Nephron progenitor cell (in vitro differentiated cells): ENCODE measurements around the gene MRPL22.
"Not testable (repeated sequence)": the region's sequence is repeated elsewhere in the genome, so short reads cannot be mapped to it uniquely, and the experiment has no call there.

Experiments
- DNase-seq: peaks from one replicate; pipeline ENCODE4 v3.0.0; 2021
- H3K27ac Mint-ChIP-seq: 2 replicates; pipeline ENCODE4 v1.8.0; 2021; ENCODE audit warnings: mild to moderate bottlenecking, moderate library complexity, mixed read lengths
- H3K27me3 Mint-ChIP-seq: 2 replicates; pipeline ENCODE4 v1.8.0; 2021; ENCODE audit warnings: mild to moderate bottlenecking, low read depth, mixed read lengths; ENCODE audit not compliant: poor library complexity
- H3K36me3 Mint-ChIP-seq: 2 replicates; pipeline ENCODE4 v1.8.0; 2021; ENCODE audit warnings: low read depth, mixed read lengths
- H3K4me1 Mint-ChIP-seq: 2 replicates; pipeline ENCODE4 v1.8.0; 2021; ENCODE audit warnings: mixed read lengths
- H3K4me3 Mint-ChIP-seq: 2 replicates; pipeline ENCODE4 v1.8.0; 2021; ENCODE audit warnings: mild to moderate bottlenecking, moderate library complexity, mixed read lengths
- H3K9me3 Mint-ChIP-seq: 2 replicates; pipeline ENCODE4 v1.8.0; 2021; ENCODE audit warnings: mild to moderate bottlenecking, moderate library complexity, mixed read lengths
- TF ChIP-seq, protein P1 (sequence below): fragments of 200-600 bp; sonication (generic); IDR thresholded peaks from 2 replicates; pipeline ENCODE4 v1.5.0; 2021; ENCODE audit warnings: antibody characterized with exemption

MRPL22 gene

DNA sequence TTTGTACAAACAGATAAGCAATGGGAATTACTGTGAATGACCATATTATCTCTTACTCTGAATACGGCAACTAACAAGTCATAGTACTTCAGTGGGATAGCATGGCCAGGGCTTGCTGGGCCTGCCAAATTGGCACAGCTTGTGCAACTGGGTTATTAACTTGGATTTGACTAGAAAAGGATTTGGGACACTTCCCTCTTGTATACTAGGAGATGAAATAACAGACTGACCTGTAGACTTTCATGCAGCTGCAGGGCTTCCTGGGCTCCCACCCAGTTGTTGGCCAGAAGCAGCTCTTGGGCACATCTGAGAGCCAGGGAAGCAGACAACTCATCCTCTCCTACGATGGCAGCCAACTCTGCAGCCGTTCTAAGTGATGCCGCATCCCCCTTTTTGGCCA, 42.7 kb upstream of the MRPL22 start:
- no peaks in the 10 kb centered on the region for H3K4me1 Mint-ChIP-seq
- H3K36me3 Mint-ChIP-seq: peaks cover 76% of the 10 kb centered on the region
- no peak overlapping the region for H3K4me3 Mint-ChIP-seq
- H3K9me3 Mint-ChIP-seq: no peaks in the 10 kb centered on the region
- H3K27me3 Mint-ChIP-seq: no peaks in the 10 kb centered on the region
- H3K27ac Mint-ChIP-seq: no peak overlapping the region
- TF ChIP-seq, protein P1, sequence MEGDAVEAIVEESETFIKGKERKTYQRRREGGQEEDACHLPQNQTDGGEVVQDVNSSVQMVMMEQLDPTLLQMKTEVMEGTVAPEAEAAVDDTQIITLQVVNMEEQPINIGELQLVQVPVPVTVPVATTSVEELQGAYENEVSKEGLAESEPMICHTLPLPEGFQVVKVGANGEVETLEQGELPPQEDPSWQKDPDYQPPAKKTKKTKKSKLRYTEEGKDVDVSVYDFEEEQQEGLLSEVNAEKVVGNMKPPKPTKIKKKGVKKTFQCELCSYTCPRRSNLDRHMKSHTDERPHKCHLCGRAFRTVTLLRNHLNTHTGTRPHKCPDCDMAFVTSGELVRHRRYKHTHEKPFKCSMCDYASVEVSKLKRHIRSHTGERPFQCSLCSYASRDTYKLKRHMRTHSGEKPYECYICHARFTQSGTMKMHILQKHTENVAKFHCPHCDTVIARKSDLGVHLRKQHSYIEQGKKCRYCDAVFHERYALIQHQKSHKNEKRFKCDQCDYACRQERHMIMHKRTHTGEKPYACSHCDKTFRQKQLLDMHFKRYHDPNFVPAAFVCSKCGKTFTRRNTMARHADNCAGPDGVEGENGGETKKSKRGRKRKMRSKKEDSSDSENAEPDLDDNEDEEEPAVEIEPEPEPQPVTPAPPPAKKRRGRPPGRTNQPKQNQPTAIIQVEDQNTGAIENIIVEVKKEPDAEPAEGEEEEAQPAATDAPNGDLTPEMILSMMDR: no peak
- DNase-seq: no peak

DNA sequence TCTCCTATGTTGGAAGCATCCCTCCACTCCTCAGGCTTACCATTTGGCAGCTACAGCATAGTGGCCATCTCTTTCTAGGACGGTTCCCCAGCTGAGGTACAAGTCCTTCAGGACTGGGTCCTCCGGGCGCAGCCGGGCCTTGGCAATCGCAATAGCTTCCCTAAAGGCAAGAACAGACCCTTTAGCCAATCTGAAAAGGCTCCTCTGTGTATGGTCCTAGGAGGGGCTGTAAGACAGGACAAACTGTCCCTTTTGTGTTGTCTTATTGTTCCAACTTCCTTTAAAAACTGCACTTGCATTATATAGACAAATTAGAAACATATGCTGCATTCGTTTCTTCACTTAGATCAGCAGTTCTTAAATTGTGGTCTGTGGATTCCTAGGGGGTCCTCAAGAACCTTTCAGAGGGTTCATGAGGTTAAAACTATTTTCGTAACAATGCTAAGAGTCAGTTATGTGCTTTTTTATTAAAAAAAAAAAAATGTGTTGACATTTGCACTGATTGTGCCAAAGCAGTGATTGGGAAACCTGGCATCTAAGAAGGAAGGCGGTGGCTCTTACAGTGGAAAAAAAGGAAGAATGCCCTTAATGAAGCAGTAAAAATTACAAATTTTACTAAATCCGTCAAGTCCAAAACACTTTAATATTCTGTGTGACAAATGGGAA, 41.6 kb upstream of the MRPL22 start:
- no peak for DNase-seq
- H3K27me3 Mint-ChIP-seq: no peaks in the 10 kb centered on the region
- peaks cover 76% of the 10 kb centered on the region for H3K36me3 Mint-ChIP-seq
- no peak overlapping the region for H3K27ac Mint-ChIP-seq
- H3K4me3 Mint-ChIP-seq: no peak overlapping the region
- H3K9me3 Mint-ChIP-seq: no peaks in the 10 kb centered on the region
- no peaks in the 10 kb centered on the region for H3K4me1 Mint-ChIP-seq
- TF ChIP-seq, protein P1: no peak

GRCh38 chr5:154900066-154900465, 40.8 kb upstream of the MRPL22 start:
- no peaks in the 10 kb centered on the region for H3K27me3 Mint-ChIP-seq
- no peak overlapping the region for H3K27ac Mint-ChIP-seq
- peaks cover 78% of the 10 kb centered on the region for H3K36me3 Mint-ChIP-seq
- TF ChIP-seq, protein P1: no peak
- DNase-seq: no peak
- no peaks in the 10 kb centered on the region for H3K9me3 Mint-ChIP-seq
- H3K4me3 Mint-ChIP-seq: no peak overlapping the region
- H3K4me1 Mint-ChIP-seq: no peaks in the 10 kb centered on the region

DNA sequence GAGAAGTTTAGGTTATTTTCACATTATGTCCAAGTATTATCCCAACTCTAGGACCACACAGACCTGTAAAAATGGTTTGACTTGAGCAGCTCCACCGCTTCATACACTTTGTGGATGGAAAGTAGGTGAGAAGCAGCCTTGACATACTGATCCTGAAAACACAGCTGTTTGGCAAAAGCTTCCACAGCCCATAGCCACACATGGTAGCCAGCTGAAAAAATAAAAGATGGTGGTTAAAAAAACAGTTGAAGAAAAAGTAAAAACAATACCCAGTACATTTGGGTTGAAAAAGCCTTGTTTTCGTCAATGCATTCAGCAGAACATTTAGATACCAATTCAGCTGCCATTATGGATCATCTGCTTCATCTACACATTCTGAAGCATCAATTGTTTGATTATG, 39.6 kb upstream of the MRPL22 start:
- H3K36me3 Mint-ChIP-seq: peaks cover 69% of the 10 kb centered on the region
- TF ChIP-seq, protein P1: no peak
- no peak overlapping the region for H3K27ac Mint-ChIP-seq
- H3K27me3 Mint-ChIP-seq: no peaks in the 10 kb centered on the region
- no peak overlapping the region for H3K4me3 Mint-ChIP-seq
- no peaks in the 10 kb centered on the region for H3K4me1 Mint-ChIP-seq
- H3K9me3 Mint-ChIP-seq: no peaks in the 10 kb centered on the region
- DNase-seq: no peak

GRCh38 chr5:154901913-154902312, 39.0 kb upstream of the MRPL22 start:
- no peak overlapping the region for H3K4me3 Mint-ChIP-seq
- no peaks in the 10 kb centered on the region for H3K27me3 Mint-ChIP-seq
- H3K4me1 Mint-ChIP-seq: no peaks in the 10 kb centered on the region
- H3K27ac Mint-ChIP-seq: no peak overlapping the region
- TF ChIP-seq, protein P1: no peak
- no peaks in the 10 kb centered on the region for H3K9me3 Mint-ChIP-seq
- DNase-seq: no peak
- peaks cover 69% of the 10 kb centered on the region for H3K36me3 Mint-ChIP-seq

GRCh38 chr5:154905601-154906000, 35.3 kb upstream of the MRPL22 start:
- Mint-ChIP-seq H3K36me3 (peaks cover 68% of the 10 kb centered on the region), H3K27ac (peak overlapping the region; percentile 48)
- H3K4me1 Mint-ChIP-seq, H3K27me3 Mint-ChIP-seq, DNase-seq, H3K9me3 Mint-ChIP-seq, H3K4me3 Mint-ChIP-seq: not testable (repeated sequence)
